ENCODE results near the gene SNX10.

The SNX10 gene

GRCh38 chr7:26293569-26294308 lies 2.1 kb downstream of the SNX10 start:
- POLR2A ChIA-PET, result no interaction called here

GRCh38 chr7:26295015-26295414 lies 3.4 kb downstream of the SNX10 start:
- POLR2A ChIA-PET, result no interaction called here
- no peak for TF ChIP-seq CTCF (IDR thresholded peaks at IDR 0.05; ENCODE audit: control extremely low read depth, extremely low read depth, low read depth, missing control alignments)
- CTCF ChIA-PET, result interaction anchor here (0.8 to 3.2 kb wide), 8 partner anchors 9 to 143 kb away, joined by 3 to 18 read pairs (median 3); partner anchors contain the start of gene NFE2L3
- no peak for DNase-seq (ENCODE audit: extremely low spot score)

More at GRCh38 chr7:26293569-26294308, 2.1 kb downstream of the SNX10 start:
- DNase-seq (ENCODE audit: extremely low spot score), result peak; percentile 71
- CTCF ChIA-PET, result interaction anchor here (1.1 to 3.2 kb wide), 7 partner anchors 11 to 97 kb away, joined by 3 to 18 read pairs (median 4); no protein-coding TSS in a partner anchor
- TF ChIP-seq CTCF (IDR thresholded peaks at IDR 0.05; ENCODE audit: control extremely low read depth, extremely low read depth, low read depth, missing control alignments), result no peak

GRCh38 chr7:26295586-26295985 lies 3.9 kb downstream of the SNX10 start:
- POLR2A ChIA-PET, result no interaction called here
- TF ChIP-seq CTCF (IDR thresholded peaks at IDR 0.05; ENCODE audit: control extremely low read depth, extremely low read depth, low read depth, missing control alignments), result no peak
- DNase-seq (ENCODE audit: extremely low spot score), result no peak
- CTCF ChIA-PET, result interaction anchor here (0.8 to 3.2 kb wide), 8 partner anchors 9 to 205 kb away, joined by 3 to 18 read pairs (median 3); partner anchors contain the start of gene NFE2L3

- POLR2A ChIA-PET, result no interaction called here
- CTCF ChIA-PET, result no interaction called here
These were observed 6.9 kb downstream of the SNX10 start for GRCh38 chr7:26298472-26299058.

GRCh38 chr7:26305090-26305868 lies 13.6 kb downstream of the SNX10 start:
- DNase-seq (ENCODE audit: extremely low spot score), result no peak
- CTCF ChIA-PET, result interaction anchor here (0.8 to 3.2 kb wide), 4 partner anchors 10 to 30 kb away, joined by 3 to 18 read pairs (median 4); partner anchors contain the start of gene SNX10
- TF ChIP-seq CTCF (IDR thresholded peaks at IDR 0.05; ENCODE audit: control extremely low read depth, extremely low read depth, low read depth, missing control alignments), result no peak
- POLR2A ChIA-PET, result no interaction called here

More at GRCh38 chr7:26298472-26299058, 6.9 kb downstream of the SNX10 start:
- TF ChIP-seq CTCF (IDR thresholded peaks at IDR 0.05; ENCODE audit: control extremely low read depth, extremely low read depth, low read depth, missing control alignments), result no peak
- DNase-seq (ENCODE audit: extremely low spot score), result no peak
